Endothelial cell of umbilical vein (primary cell): ENCODE measurements around the gene KCND2. TPM values are rescaled to one million over a fixed set of nuclear protein-coding genes. Genes with fewer than 3 reads are reported as not detected.

Experiments
- BruUV-seq: library from RNA; stranded (reverse); fragments of 400-500 nt; replicated peaks from 2 replicates; lab custom pipeline; 2021; lab: Mats Ljungman, UMichigan
- CTCF ChIA-PET: fragments of 300-600, 350-600 bp; sonication (Branson Sonifier 250); formaldehyde crosslinking; loops from one replicate; lab custom pipeline; 2021; ENCODE audit warnings: antibody characterized with exemption, inconsistent platforms; lab: Charles Lee
- POLR2A ChIA-PET: fragments of 300-600, 350-600 bp; sonication (Branson Sonifier 250); formaldehyde crosslinking; loops from one replicate; lab custom pipeline; 2021; ENCODE audit warnings: antibody characterized with exemption, inconsistent platforms; lab: Charles Lee
- DNase-seq: peaks from one replicate; pipeline ENCODE4 v3.0.0-alpha.2; 2011; ENCODE audit warnings: low read depth, low spot score
- FAIRE-seq: peaks from 2 replicates; lab custom pipeline; 2011; peaks lifted over from hg19 to GRCh38; lab: Jason Lieb, UNC
- H2AFZ ChIP-seq: 2 replicates; pipeline ENCODE4 v1.6.0; 2012; ENCODE audit warnings: low read depth, low read length, control low read depth, inconsistent platforms
- H3K27ac ChIP-seq: 2 replicates; pipeline ENCODE4 v1.5.1; 2011; ENCODE audit warnings: low read depth, mild to moderate bottlenecking, control low read depth, low read length, moderate library complexity; ENCODE audit not compliant: insufficient read depth
- H3K27me3 ChIP-seq, 2 experiments: 2 replicates each; pipeline versions ENCODE4 v1.6.0 to v1.6.1; 2011; ENCODE audit warnings: low read length in 2 of 2, mixed read lengths in 1 of 2; ENCODE audit not compliant: control insufficient read depth in 2 of 2, insufficient read depth in 2 of 2
- H3K36me3 ChIP-seq, 2 experiments: 2 replicates in 1 of 2; 3 replicates in 1 of 2; pipeline ENCODE4 v1.5.1; 2011; ENCODE audit warnings: low read length in 2 of 2, mild to moderate bottlenecking in 1 of 2, moderate library complexity in 1 of 2; ENCODE audit not compliant: control insufficient read depth in 2 of 2, insufficient read depth in 2 of 2; ENCODE audit errors: extremely low read depth in 1 of 2
- H3K4me1 ChIP-seq: 3 replicates; pipeline ENCODE4 v1.5.1; 2011; ENCODE audit warnings: mild to moderate bottlenecking, low read length; ENCODE audit not compliant: control insufficient read depth, insufficient read depth; ENCODE audit errors: extremely low read depth
- H3K4me2 ChIP-seq: 2 replicates; pipeline ENCODE4 v1.6.1; 2011; ENCODE audit warnings: low read length, control low read depth, mixed read lengths; ENCODE audit not compliant: insufficient read depth
- H3K4me3 ChIP-seq, 3 experiments: fragments of 200-600 bp in 1 of 3; sonication (generic), shearing (Covaris generic) in 1 of 3; replicated peaks in 1 of 3; 2 replicates each; pipeline ENCODE4 v1.5.1; 2011 to 2016; ENCODE audit warnings: control low read depth in 3 of 3, low read length in 3 of 3, mild to moderate bottlenecking in 2 of 3, inconsistent platforms in 1 of 3, low read depth in 1 of 3, moderate library complexity in 1 of 3; ENCODE audit not compliant: insufficient read depth in 1 of 3
- H3K79me2 ChIP-seq: 2 replicates; pipeline ENCODE4 v1.6.0; 2012; ENCODE audit warnings: low read length, inconsistent platforms; ENCODE audit not compliant: control insufficient read depth, insufficient read depth
- H3K9ac ChIP-seq: replicated peaks from 2 replicates; pipeline ENCODE3; 2011; ENCODE audit warnings: low read length, control low read depth; ENCODE audit not compliant: insufficient read depth; ENCODE audit errors: extremely low read depth
- H3K9me1 ChIP-seq: replicated peaks from 3 replicates; pipeline ENCODE4 v1.6.0; 2011; ENCODE audit warnings: mild to moderate bottlenecking, low read length; ENCODE audit not compliant: control insufficient read depth, insufficient read depth; ENCODE audit errors: extremely low read depth
- H3K9me3 ChIP-seq: replicated peaks from 2 replicates; pipeline ENCODE4 v1.5.1; 2012; ENCODE audit warnings: low read length, inconsistent platforms; ENCODE audit not compliant: control insufficient read depth, insufficient read depth
- H4K20me1 ChIP-seq: replicated peaks from 2 replicates; pipeline ENCODE3; 2011; ENCODE audit warnings: mild to moderate bottlenecking, low read length; ENCODE audit not compliant: control insufficient read depth, insufficient read depth; ENCODE audit errors: extremely low read depth
- CTCF ChIP-seq, 2 donors: IDR thresholded peaks; 1 replicate in 1 of 2; 2 replicates in 1 of 2; pipeline ENCODE4 v1.5.1; 2011; ENCODE audit warnings: low read length in 2 of 2, mild to moderate bottlenecking in 2 of 2, moderate library complexity in 2 of 2, control low read depth in 1 of 2, inconsistent platforms in 1 of 2, low read depth in 1 of 2; ENCODE audit not compliant: insufficient read depth in 1 of 2; ENCODE audit errors: extremely low read depth in 1 of 2
- EZH2 ChIP-seq: IDR thresholded peaks from 2 replicates; pipeline ENCODE4 v1.6.1; 2012; ENCODE audit warnings: borderline replicate concordance, low read depth, mild to moderate bottlenecking, moderate library complexity, low read length, inconsistent platforms; ENCODE audit not compliant: severe bottlenecking
- FOS ChIP-seq: IDR thresholded peaks from 2 replicates; pipeline ENCODE4 v1.6.1; 2011; ENCODE audit warnings: mild to moderate bottlenecking, low read length, moderate library complexity, borderline replicate concordance; ENCODE audit not compliant: insufficient read depth
- GATA2 ChIP-seq: IDR thresholded peaks from 2 replicates; pipeline ENCODE4 v1.7.0; 2011; ENCODE audit warnings: low read depth, mild to moderate bottlenecking, moderate library complexity, mixed read lengths, low read length; ENCODE audit not compliant: insufficient read length, insufficient read depth
- JUN ChIP-seq: IDR thresholded peaks from 2 replicates; pipeline ENCODE4 v1.6.1; 2011; ENCODE audit warnings: borderline replicate concordance, low read depth; ENCODE audit not compliant: insufficient read length, insufficient read depth
- MAX ChIP-seq: IDR thresholded peaks from 2 replicates; pipeline ENCODE4 v1.6.1; 2011; ENCODE audit not compliant: insufficient read depth, insufficient read length
- MYC ChIP-seq: IDR thresholded peaks from one replicate; pipeline ENCODE4 v1.6.1; 2011; ENCODE audit warnings: mild to moderate bottlenecking, low read depth, low read length
- POLR2AphosphoS5 ChIP-seq: IDR thresholded peaks from 2 replicates; pipeline ENCODE4 v1.6.1; 2012; ENCODE audit warnings: low read depth, mild to moderate bottlenecking, control low read depth, low read length, moderate library complexity; ENCODE audit not compliant: insufficient read depth
- dilution Hi-C: fragments of 300-500 bp; cut with MboI; formaldehyde crosslinking; loops from one replicate; pipeline ENCODE4 v1.15.0; 2019; ENCODE audit warnings: low sequenced_read_pairs; ENCODE audit not compliant: extremely low pct_ligation_motif_present
- intact Hi-C: fragments of 100-400 bp; cut with micrococcal nuclease; formaldehyde crosslinking; loops from one replicate; pipeline ENCODE4 v1.10.0; 2022
- polyA plus RNA-seq, 4 experiments: library from polyadenylated mRNA; depleted of rRNA in 3 of 4; stranded (reverse) in 3 of 4; unstranded in 1 of 4; fragments of >200 nt; gene quantifications; 2 replicates each; pipeline versions ENCODE4 v1.2.1 to v1.2.3, GENCODE V29; 2011 to 2012; ENCODE audit warnings: missing spikeins in 1 of 4
- total RNA-seq: library from RNA; stranded (reverse); gene quantifications from 2 replicates; pipeline ENCODE4 v1.2.3, GENCODE V29; 2021

Gene KCND2
- total and polyA plus RNA-seq, 2 donors (not counting 3 experiments of a cell fraction or from before 2014, with no cell fraction given), result not detected

- Histone ChIP-seq H3K4me1 (no peaks in the 10 kb centered on the region), H3K4me2 (no peak overlapping the region), H3K9ac (no peak overlapping the region), H3K27me3 (peaks cover 0 to 2% of the 10 kb centered on the region in 2 experiments), H3K4me3 (no peak overlapping the region), H3K79me2 (no peaks in the 10 kb centered on the region), H3K27ac (no peak overlapping the region), H4K20me1 (no peaks in the 10 kb centered on the region), H2AFZ (no peak overlapping the region), H3K9me1 (no peaks in the 10 kb centered on the region), H3K36me3 (no peaks in the 10 kb centered on the region), H3K9me3 (no peaks in the 10 kb centered on the region)
- ChIA-PET POLR2A (no interaction called here), CTCF (interaction anchor here (1.5 kb wide), 1 partner anchor 183 kb away, joined by 3 read pairs; no protein-coding TSS in a partner anchor)
- dilution Hi-C loops (no loop called here), intact Hi-C loops (no loop called here)
- no peak for FAIRE-seq
- TF ChIP-seq JUN (no peak), POLR2AphosphoS5 (no peak), MAX (no peak), CTCF (IDR thresholded peaks at IDR 0.05; ENCODE audit: extremely low read depth in 1 of 2, insufficient read depth in 1 of 2, low read depth in 1 of 2, low read length in 2 of 2) (no peak), MYC (no peak)
- no TSS peak for BruUV-seq
- DNase-seq, result no peak
Observed at GRCh38 chr7:120529736-120530135, 256.8 kb downstream of the KCND2 start.

GRCh38 chr7:120538335-120538734 is 265.4 kb downstream of the KCND2 start:
- peaks cover 0 to 2% of the 10 kb centered on the region in 2 experiments for H3K27me3 ChIP-seq
- dilution Hi-C loops (no loop called here), intact Hi-C loops (no loop called here)
- no peak for DNase-seq
- H3K79me2 ChIP-seq, result no peaks in the 10 kb centered on the region
- BruUV-seq, result no TSS peak
- no peaks in the 10 kb centered on the region for H3K9me3 ChIP-seq
- H3K4me3 ChIP-seq, result no peak overlapping the region
- no peak for FAIRE-seq
- no peak overlapping the region for H3K9ac ChIP-seq
- H2AFZ ChIP-seq, result no peak overlapping the region
- H4K20me1 ChIP-seq, result no peaks in the 10 kb centered on the region
- POLR2A ChIA-PET, result no interaction called here
- no peak overlapping the region for H3K27ac ChIP-seq
- no peaks in the 10 kb centered on the region for H3K9me1 ChIP-seq
- H3K4me1 ChIP-seq, result no peaks in the 10 kb centered on the region
- TF ChIP-seq CTCF (IDR thresholded peaks at IDR 0.05; ENCODE audit: extremely low read depth in 1 of 2, insufficient read depth in 1 of 2, low read depth in 1 of 2, low read length in 2 of 2), result no peak
- no peak for TF ChIP-seq FOS
- no peak for TF ChIP-seq EZH2
- TF ChIP-seq MAX, result no peak
- TF ChIP-seq GATA2, result no peak
- no peak for TF ChIP-seq MYC
- H3K4me2 ChIP-seq, result no peak overlapping the region
- CTCF ChIA-PET, result interaction anchor here (1.2 to 1.5 kb wide), 2 partner anchors 194 to 201 kb away, joined by 3 read pairs; no protein-coding TSS in a partner anchor
- no peaks in the 10 kb centered on the region for H3K36me3 ChIP-seq
